Osteoblast (primary cell): Measurements from ENCODE around the gene PHAF1. TPM values are rescaled to one million over a fixed set of nuclear protein-coding genes. Genes with fewer than 3 reads are reported as not detected.
A peak's percentile ranks its signal among the peaks of the same experiment; 100 is the strongest.

Experiments used
- DNase-seq: peaks from one replicate; pipeline ENCODE4 v3.0.0; 2011; ENCODE audit warnings: low spot score, mixed read lengths; ENCODE audit not compliant: insufficient read length; ENCODE audit errors: missing footprints
- H2AFZ ChIP-seq: 2 replicates; pipeline ENCODE4 v1.6.0; 2011; ENCODE audit warnings: mild to moderate bottlenecking, low read length
- H3K27ac ChIP-seq: 2 replicates; pipeline ENCODE4 v1.5.1; 2011; ENCODE audit warnings: mild to moderate bottlenecking, low read depth, low read length, moderate library complexity
- H3K27me3 ChIP-seq: 2 replicates; pipeline ENCODE4 v1.6.0; 2012; ENCODE audit warnings: mild to moderate bottlenecking, control low read depth, inconsistent platforms, low read length, moderate library complexity; ENCODE audit not compliant: insufficient read depth
- H3K36me3 ChIP-seq: 2 replicates; pipeline ENCODE4 v1.5.1; 2011; ENCODE audit warnings: mild to moderate bottlenecking, low read length, control low read depth, moderate library complexity; ENCODE audit not compliant: insufficient read depth
- H3K4me1 ChIP-seq: 2 replicates; pipeline ENCODE4 v1.5.1; 2011; ENCODE audit warnings: mild to moderate bottlenecking, low read length, control low read depth, moderate library complexity; ENCODE audit not compliant: insufficient read depth
- H3K4me2 ChIP-seq: 2 replicates; pipeline ENCODE4 v1.6.0; 2011; ENCODE audit warnings: mild to moderate bottlenecking, low read length; ENCODE audit not compliant: insufficient read depth
- H3K4me3 ChIP-seq: fragments of 200-600 bp; sonication (generic); 3 replicates; pipeline ENCODE4 v1.5.1; 2012; ENCODE audit warnings: mild to moderate bottlenecking, low read length, inconsistent platforms; ENCODE audit not compliant: insufficient read depth
- H3K79me2 ChIP-seq: 2 replicates; pipeline ENCODE4 v1.6.0; 2012; ENCODE audit warnings: mild to moderate bottlenecking, low read length, control low read depth, inconsistent platforms; ENCODE audit not compliant: insufficient read depth
- H3K9me3 ChIP-seq: 2 replicates; pipeline ENCODE4 v1.5.1; 2011; ENCODE audit warnings: low read depth, low read length, control low read depth
- H4K20me1 ChIP-seq: 2 replicates; pipeline ENCODE4 v1.6.0; 2012; ENCODE audit warnings: mild to moderate bottlenecking, low read length, control low read depth; ENCODE audit not compliant: insufficient read depth
- total RNA-seq: library from RNA; depleted of rRNA; stranded (reverse); fragments of >200 nt; gene quantifications from 2 replicates; pipeline ENCODE4 v1.2.3, GENCODE V29; 2012
- TF ChIP-seq, protein P1 (sequence below): IDR thresholded peaks from 2 replicates; pipeline ENCODE4 v1.5.1; 2011; ENCODE audit warnings: mild to moderate bottlenecking, low read depth, low read length, moderate library complexity; ENCODE audit errors: extremely low read depth

PHAF1 gene
- total RNA-seq, 1 donor, result 13.8 TPM

GRCh38 chr16:67169011-67169451, 59.3 kb downstream of the PHAF1 start:
- Histone ChIP-seq H3K79me2 (no peaks in the 10 kb centered on the region), H3K4me2 (no peak overlapping the region)

GRCh38 chr16:67169642-67170167, 60.0 kb downstream of the PHAF1 start:
- H3K79me2 ChIP-seq, result no peaks in the 10 kb centered on the region
- H3K4me2 ChIP-seq, result peak overlapping the region; percentile 90
- peak overlapping the region; percentile 28 for H3K27ac ChIP-seq
- H2AFZ ChIP-seq, result peak overlapping the region; percentile 66
- H3K4me3 ChIP-seq, result peak overlapping the region; percentile 72
- no peaks in the 10 kb centered on the region for H3K36me3 ChIP-seq
- H3K9me3 ChIP-seq, result no peaks in the 10 kb centered on the region
- TF ChIP-seq, protein P1, sequence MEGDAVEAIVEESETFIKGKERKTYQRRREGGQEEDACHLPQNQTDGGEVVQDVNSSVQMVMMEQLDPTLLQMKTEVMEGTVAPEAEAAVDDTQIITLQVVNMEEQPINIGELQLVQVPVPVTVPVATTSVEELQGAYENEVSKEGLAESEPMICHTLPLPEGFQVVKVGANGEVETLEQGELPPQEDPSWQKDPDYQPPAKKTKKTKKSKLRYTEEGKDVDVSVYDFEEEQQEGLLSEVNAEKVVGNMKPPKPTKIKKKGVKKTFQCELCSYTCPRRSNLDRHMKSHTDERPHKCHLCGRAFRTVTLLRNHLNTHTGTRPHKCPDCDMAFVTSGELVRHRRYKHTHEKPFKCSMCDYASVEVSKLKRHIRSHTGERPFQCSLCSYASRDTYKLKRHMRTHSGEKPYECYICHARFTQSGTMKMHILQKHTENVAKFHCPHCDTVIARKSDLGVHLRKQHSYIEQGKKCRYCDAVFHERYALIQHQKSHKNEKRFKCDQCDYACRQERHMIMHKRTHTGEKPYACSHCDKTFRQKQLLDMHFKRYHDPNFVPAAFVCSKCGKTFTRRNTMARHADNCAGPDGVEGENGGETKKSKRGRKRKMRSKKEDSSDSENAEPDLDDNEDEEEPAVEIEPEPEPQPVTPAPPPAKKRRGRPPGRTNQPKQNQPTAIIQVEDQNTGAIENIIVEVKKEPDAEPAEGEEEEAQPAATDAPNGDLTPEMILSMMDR, result peak; percentile 56
- peaks cover 22% of the 10 kb centered on the region for H3K4me1 ChIP-seq
- peaks cover 11% of the 10 kb centered on the region for H3K27me3 ChIP-seq
- no peaks in the 10 kb centered on the region for H4K20me1 ChIP-seq
- peak; percentile 93 for DNase-seq

More at GRCh38 chr16:67169011-67169451, 59.3 kb downstream of the PHAF1 start:
- TF ChIP-seq, protein P1, result no peak
- H4K20me1 ChIP-seq, result peaks cover 2% of the 10 kb centered on the region
- no peak overlapping the region for H3K4me3 ChIP-seq
- H3K27ac ChIP-seq, result no peak overlapping the region
- DNase-seq, result no peak
- no peaks in the 10 kb centered on the region for H3K36me3 ChIP-seq
- H3K4me1 ChIP-seq, result peaks cover 21% of the 10 kb centered on the region
- H3K27me3 ChIP-seq, result peaks cover 16% of the 10 kb centered on the region
- no peaks in the 10 kb centered on the region for H3K9me3 ChIP-seq
- no peak overlapping the region for H2AFZ ChIP-seq

GRCh38 chr16:67170168-67170948, 60.6 kb downstream of the PHAF1 start, which contains the start of gene NOL3:
NOL3 (plus strand) TSS chr16:67170538.
- TF ChIP-seq, protein P1, result no peak
- peak within 1 kb of the TSS; percentile 72 for H3K4me3 ChIP-seq

More at GRCh38 chr16:67170168-67170948, 60.6 kb downstream of the PHAF1 start, which contains the start of gene NOL3:
- peak within 1 kb of the TSS; percentile 90 for H3K4me2 ChIP-seq
- H4K20me1 ChIP-seq, result peaks cover 2% of the 10 kb centered on the region
- no peaks in the 10 kb centered on the region for H3K9me3 ChIP-seq
- H2AFZ ChIP-seq, result peak within 1 kb of the TSS; percentile 66
- DNase-seq, result peak; percentile 99
- peaks cover 5% of the 10 kb centered on the region for H3K27me3 ChIP-seq
- no peaks in the 10 kb centered on the region for H3K36me3 ChIP-seq
- peaks cover 22% of the 10 kb centered on the region for H3K4me1 ChIP-seq
- H3K27ac ChIP-seq, result peak within 1 kb of the TSS; percentile 38
- no peaks in the 10 kb centered on the region for H3K79me2 ChIP-seq
